Left forelimb (tissue), 1 donor: ENCODE results near the gene COL19A1.

Source experiments
- DNase-seq: peaks from one replicate; pipeline ENCODE4 v3.0.0-alpha.2; 2018; ENCODE audit warnings: low spot score

Gene COL19A1

DNA sequence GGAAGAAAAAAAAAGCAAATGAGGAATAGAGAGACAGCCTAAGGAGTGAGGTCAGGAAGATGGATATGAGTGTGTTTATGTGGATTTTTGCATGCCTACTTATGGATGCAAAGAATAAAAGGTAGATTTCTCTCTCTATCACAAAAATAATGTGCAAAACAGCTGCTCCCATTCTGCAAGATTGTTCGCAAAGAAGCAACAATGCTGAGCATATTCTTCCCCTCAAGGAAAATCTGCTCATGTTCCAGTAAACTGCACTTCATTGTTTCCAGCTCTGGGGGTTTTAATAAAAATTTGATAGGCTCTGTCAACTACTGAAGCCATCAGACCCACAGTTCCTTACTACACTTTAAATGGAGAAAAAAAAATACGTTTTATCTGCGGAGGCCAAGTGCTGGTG lies 259.2 kb downstream of the COL19A1 start:
- no peak for DNase-seq

DNA sequence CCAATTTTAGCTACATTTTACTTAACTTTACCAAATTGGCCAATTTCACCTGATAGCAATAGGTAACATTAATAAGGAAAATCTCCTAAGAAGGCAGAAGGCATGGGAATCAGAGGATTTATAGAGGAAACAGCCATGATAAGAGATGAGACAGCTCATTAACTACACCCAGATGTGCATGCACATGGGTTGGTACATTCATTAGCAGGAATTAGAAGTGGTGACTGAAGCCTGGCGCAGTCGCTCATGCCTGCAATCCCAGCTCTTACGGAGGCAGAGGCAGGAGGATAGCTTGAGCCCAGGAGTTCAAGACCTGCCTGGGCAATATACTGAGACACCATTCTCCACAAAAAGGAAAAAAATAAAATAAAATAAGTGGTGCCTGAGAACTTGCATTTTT lies 263.0 kb downstream of the COL19A1 start:
- no peak for DNase-seq

DNA sequence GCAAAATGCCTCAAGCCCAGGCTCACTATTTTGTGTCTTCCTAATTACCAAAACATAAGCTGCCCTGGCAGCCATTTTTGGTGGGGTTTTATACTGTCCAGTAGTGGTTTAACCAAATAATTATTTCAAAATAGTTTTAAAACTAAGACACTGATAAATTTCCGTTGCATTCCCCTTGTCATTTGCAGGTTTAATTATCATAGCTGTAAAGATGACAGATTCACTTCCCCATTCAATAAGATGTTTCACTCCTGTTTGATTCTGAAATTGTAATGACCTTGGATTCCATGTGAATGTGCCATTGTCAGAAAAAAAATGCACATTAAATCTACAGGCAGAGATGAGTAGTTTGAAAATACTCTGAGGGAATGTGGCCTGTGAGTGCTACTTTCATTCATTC lies 264.5 kb downstream of the COL19A1 start:
- DNase-seq = no peak

DNA sequence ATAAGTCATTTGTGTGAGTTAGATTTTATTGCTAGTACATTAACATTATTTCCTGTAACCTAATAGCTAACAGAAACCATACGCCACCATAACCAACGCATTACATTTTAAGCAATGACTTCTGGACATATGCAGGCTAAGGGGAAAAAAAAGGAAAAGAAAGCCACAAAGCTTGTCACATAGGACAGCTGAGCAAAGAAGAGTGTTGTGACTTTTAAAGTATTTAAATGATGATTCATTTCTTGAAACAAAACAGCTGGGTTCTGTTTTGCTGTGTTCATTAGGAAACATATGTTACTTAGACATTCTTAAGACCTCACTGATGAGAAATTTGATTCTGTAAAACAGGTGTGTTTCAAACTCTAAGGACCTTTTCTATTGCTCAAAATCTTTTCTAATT lies 265.2 kb downstream of the COL19A1 start:
- no peak for DNase-seq

DNA sequence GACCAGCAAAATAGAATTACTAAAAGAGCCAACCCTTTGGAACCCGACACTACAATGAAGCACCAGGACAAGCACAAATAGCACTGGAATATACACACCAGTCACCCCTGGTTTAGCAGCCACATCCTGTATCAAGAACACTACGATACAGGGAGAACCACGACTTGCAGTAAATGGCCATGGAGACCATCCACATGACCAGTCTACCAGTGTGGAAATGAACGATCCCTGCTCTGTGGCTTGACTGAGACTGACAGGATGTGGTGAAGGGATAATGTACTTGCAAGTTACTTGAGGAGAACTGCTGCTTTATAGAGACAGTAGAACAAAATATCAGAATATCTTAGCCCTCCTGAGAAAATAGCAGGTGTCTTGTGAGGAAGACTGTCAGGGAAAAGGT lies 266.9 kb downstream of the COL19A1 start:
- DNase-seq = no peak

DNA sequence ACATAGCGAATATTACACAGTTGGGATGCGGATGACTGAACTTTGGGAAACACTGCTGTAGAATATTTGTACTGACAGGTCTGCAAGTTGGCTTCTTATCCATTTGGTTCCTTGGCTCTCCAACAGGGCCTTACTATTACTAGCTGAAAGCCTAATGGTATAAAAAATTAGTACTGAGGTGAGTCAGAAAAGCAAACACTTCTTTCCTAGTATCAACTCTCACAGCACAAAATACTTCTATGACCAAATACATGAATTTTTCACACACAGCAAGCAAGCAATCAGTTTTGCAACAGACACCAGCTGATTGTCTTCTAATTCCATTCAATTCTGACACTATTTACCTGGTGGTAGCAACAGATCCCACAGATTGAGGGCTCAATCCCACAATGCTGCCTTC lies 268.2 kb downstream of the COL19A1 start:
- no peak for DNase-seq

DNA sequence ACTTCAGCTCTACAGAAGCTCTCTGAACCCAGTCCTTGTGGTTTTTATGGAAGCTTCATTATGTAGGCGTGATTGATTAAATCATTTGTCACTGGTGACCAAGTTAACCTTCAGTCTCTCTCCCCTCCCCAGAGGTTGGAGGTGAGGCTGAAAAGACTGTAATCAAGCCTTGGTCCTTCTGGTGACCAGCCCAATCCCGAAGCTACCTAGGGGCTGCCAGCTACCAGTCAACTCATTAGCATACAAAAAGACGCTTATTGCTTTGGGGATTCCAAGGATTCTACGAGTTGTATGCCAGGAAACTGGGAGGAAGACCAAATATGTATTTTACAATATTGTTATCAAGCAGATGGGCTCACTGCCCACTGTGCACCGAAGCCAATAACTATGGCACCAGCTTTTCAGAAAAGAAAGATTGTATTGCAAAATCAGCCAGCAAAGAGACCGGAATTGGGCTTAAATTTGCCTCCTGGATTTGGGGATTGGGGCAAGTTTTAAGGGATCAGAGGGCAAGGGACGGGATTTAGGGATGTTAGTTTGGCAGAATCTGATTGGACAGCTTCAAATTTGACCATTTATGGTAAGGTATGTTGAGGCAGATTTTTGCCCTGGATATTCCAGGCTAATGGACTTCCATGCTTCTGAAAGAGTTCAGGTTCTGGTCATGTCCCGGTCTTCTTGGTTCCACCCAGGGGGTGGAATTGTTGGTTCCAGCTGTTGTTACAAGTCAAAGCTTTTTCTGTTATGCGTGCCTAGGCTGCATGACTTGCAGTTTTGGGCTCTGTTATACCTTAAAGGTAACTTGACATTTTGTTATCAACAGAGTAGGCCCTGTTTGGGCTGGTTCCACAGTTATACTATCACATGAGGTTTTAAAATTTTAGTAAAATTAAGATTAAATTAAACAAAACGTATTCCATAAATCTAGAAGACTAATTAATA lies 269.1 kb downstream of the COL19A1 start:
- DNase-seq = no peak

DNA sequence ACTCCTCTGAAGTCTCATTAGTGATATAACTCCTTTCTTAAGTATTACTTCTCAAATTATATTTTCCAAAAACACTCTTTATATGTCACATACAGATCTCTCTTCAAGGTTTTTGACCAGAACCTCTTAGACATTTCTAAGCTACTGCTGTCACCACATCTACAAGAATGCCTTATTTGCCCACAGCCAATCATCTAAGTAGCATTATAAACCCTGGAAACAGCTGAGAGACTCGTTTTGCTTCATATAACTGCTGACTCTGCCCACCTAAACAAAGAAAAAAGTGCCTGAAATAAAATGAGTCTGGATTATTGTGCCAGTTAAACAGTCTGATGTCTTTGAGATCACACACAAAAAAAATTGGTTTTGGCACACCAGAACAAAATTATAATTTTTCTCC lies 270.6 kb downstream of the COL19A1 start:
- no peak for DNase-seq

DNA sequence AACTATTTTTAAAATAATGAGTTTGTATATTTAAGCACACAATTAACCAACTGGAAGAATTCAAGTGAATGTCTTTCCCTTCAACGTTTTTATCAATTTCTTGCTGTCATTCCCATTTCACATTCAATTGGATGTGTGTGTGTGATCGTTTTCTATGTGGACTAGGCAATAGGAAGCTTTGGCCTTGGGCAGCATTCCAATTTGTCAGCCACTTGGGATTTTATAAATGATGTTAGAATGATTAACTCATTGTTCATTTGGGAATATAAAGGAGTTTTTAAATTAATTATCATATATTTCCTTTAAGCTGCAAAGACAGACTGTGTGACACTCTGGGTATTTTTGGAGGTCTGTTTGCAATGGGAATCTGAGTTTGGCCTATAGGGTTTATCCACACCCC lies 274.1 kb downstream of the COL19A1 start:
- DNase-seq = no peak

DNA sequence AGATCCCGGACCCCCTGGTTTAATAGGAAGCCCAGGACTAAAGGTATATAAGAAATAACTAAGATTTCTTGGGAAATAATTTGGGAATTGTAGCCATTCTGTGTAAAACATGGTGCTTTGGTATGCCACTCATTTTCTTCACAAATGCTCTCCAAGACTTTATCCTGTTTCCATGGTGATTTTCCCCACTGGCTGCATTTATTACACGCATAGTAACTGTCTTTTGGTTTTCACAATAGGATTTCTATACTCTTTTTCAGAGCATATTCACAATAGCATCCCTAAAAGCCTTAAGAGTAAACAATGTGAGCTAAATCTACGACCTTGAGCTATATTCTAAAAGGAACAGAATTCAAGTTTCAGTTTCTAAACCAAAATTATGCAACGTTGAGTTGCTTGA lies 275.7 kb downstream of the COL19A1 start:
- no peak for DNase-seq

DNA sequence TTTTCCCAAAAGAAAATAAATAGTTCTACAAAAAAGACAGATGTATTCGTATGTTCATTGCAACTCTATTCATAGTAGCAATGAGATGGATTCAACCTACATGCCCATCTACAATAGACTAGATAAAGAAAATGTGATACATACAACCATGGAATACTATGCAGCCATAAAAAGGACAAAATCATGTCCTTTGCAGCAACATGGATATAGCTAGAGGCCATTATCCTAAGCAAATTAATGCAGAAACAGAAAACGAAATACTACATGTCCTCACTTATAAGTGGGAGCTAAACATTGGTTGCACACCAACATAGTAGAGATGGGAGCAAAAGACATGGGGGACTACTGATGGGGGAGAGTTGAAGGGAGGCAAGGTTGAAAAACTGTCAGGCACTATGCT lies 278.8 kb downstream of the COL19A1 start:
- DNase-seq = no peak

DNA sequence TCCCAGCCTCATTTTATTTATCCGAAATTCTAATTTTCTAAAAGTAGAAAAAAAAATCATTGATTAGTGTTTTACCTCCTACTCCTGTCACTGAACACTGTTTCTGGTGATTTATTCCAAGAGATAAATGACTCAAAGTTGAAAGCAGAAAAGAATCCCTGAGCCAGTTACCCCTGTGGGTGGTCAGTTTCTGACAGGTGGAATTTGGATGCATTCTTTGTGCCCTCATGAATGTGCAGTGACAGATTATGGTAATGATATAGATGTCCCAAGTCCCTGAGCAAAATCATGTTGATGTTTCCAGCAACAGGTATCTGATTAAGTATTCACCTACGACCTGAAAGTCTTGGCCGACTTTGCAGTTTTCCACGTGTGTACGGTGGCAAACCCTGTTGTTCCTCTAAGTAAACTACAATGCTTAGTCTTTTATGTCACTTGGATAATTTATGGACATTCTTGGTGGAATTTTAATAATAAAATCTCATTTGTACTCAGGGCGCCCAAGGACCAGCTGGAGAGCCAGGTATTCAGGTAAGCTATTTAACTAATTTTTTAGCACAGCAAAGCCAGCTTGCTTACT lies 282.9 kb downstream of the COL19A1 start:
- DNase-seq = no peak

DNA sequence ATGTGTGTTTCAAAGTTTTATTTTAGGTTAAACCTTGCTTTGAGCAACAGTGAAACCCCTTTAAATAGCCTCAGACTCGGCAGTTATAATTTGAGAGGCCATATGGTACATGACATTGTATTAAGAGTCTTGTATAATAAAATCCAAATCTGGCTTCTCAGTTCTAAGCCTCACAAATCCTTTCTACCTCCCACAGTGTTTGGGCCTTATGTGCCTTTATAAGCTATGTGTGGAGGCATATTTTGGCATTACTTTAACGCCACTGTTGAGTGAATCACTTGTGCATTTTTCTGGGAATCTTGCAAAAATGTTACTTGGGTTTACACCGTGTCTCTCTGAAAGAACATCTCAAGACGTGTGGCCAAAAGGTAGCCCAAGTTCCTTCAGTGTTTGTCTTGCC lies 284.2 kb downstream of the COL19A1 start:
- no peak for DNase-seq

DNA sequence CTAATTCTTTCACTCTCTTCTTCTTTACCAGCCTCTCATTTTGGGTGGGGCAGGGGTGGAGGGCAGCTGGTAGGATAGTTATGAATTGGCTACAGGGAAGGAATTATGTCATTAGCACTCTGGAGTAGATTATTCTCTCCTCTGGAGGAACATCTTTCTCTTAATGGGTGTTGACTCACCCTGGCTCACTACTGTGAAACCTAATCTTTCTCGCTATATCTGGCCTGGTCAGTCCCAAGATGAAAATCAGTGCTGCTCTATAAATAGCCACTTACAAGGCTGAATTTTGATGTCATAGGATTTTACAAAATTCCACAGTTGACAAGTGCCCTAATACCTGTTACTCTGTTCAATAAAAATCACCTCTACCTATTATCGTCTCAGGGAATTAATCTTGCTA lies 285.3 kb downstream of the COL19A1 start:
- DNase-seq = no peak

DNA sequence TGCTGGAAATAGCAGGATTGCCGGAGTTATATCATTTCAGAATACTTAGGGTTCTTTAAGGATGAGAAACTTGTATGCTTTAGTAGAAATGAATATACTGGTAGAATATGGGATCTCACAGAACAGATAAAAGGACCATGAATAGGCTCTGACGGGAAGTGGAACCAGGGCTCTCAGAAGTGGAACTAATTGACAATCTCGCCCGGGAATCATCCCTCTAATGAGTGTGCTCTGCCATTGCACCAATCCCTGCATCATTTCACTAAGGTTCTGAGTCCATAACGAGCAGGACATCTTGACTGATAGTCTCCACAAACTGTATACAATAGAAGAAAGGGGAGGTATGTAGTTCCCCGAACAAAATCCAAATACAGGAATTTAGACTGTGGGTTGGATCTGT lies 286.4 kb downstream of the COL19A1 start:
- no peak for DNase-seq

DNA sequence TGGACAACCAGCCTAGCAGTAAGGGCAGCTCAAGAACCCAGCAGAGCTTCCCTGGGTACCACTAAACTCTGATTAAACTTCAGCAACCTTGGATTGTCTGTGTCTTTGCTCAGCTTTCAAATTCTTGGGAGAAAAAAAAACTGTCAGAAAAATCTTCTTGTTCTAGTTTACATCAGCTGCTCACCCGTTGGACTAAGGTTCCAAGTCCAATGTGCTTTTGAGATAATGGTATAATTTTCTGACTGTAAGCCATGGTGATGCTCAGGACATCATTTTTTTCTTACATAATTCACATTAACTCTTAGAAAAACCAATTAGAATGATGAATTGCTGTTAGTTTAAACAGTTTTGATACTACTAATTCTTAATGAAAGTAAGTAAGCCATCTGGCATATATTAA lies 290.7 kb downstream of the COL19A1 start:
- DNase-seq = no peak

DNA sequence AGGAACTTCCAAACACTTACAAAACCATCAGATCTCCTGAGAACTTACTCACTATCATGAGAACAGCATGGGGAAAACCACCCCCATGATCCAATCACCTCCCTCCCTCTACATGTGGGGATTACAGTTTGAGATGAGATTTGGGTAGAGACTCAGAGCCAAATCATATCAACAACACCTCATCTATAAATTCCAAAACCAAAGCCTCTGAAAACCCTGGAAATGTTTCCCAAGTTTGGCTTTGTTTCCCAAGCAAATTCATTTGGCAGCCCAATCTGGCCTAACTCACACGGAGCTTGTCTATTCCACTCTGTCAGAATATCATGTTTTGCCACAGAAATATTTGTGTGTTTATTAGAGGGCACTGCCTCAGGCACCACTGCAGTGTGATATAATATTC lies 293.9 kb downstream of the COL19A1 start:
- no peak for DNase-seq

DNA sequence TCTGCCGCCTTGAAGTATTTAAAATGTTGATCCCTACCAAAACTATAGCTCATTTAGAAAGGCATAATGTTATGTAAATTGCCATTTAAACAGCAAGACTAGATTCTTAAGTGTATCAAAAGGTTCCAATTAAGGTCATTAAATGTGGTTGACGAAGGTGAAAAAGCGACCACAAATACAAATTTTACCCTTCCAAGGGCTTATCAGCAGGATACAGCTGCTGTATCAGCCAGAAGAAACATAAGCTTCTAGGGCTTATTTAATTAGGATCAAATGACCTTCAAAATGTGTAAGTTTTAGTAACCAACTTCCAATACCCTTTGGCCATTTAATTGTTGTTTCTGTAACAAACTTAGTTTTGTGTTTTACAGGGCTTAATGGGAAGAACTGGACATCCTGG lies 296.6 kb downstream of the COL19A1 start:
- no peak for DNase-seq

DNA sequence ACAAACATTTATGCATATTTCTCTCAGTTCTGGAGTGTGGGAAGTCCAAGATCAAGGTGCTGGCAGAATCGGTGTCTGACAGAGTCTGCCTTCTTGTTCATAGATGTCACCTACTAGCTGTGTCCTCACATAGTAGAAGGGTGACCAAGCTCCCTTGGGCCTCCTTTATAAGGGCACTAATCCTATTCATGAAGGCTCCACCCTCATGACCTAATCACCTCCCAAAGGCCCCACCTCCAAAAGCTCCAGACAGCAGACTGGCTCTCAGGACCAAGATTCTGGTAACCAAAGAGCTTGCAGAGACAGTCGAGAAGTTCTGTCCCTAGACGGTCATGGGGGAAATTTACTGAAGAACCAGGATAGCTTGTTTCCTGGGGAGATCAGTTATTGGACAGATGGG lies 297.4 kb downstream of the COL19A1 start:
- no peak for DNase-seq

DNA sequence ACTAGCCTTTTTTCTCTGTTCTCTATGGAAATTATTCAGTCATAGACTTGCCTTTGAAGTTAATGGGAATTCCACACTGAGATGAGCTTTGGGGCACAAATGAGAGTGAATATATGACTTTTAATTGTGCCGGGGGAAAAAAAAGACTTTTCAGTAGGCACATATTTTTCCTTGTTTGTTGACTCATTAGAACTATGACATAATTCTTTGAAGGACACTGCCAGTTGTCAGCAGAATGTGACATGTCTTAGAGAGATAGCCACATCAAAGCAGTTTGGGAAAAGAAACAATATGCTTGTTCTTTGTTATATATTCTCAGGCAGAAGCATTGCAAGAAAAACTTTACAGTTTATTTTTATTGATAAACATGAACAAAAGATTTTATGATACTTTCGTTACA lies 298.2 kb downstream of the COL19A1 start:
- DNase-seq = no peak

DNA sequence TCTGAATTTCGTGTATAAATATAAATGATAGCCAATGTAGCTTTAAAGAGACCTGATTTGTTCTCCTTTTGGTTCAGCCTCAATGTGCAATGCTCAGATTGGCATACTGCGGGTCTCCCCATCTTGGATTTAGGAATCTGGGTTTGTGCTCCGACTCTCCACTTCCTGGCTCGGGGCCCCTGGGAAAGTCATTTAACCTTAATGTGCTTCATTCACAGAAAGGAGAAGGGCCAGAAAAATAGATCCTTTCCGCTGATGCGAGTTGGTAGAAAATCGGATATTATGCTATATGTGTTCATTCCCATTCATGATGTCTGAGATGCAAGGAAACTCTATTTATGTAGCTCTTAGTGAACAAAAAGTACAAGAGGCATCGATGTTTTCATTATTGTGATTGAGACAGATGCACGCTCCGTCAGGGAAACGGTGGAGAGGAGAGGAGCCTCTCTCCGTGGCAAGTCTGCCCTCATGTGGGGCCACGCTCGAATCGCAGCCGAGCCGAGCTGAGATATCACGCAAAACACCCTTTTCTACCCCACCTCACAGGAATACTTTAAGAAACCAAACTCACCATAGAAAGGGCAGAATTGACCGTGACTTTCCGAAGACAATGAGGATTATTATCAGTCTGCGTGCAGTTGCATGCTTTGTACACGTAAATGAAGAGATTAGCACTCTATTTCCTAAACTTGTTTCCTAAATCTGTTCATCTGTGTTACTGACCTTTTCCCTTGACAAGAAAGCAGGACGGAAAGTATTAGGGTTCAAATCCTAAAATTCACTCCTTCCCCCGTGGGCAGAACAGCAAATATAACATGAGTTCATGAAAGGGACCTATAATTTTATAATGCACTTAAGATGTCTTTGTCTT lies 300.0 kb downstream of the COL19A1 start:
- DNase-seq = no peak

DNA sequence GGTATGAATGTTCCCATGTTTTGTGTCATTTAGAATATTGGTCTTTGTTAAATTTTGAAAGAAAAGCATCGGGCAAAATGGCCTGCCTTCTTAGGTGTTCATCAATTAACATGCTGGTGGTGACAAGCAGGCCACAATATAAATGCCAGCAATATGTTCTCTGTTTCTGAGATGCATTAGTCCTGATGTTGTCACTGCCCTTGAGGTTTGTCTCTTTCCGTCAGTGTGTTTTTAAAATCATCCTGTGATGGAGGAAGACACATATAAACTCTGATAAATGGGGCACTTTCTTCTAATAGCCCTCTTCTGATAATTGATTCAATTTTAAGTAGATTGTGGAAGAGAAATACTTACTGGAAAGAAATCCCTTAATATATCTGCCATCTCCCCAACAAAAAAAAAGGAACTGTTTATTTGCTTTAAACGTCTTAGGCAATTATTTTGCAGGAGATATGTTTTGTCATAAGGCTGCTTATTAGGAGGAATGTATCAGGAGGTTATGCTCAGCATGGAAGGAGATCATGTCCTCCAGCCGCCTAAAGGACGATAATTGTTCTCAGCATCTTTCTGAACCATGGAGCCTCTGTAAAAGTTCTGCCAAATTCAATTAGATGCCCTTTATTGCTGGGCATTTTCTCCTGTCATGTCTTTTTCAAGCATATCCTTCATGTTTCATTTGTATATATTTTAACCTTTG lies 302.5 kb downstream of the COL19A1 start:
- DNase-seq = no peak
